GM18907 (cell line): Measurements from ENCODE around the gene C14orf180.

ENCODE experiments used
- ATAC-seq: cut with Tn5 transposase; IDR thresholded peaks from one replicate; pipeline ENCODE4 v1.9.1; 2021; ENCODE audit warnings: mild to moderate bottlenecking, moderate library complexity; ENCODE audit not compliant: unreplicated experiment

The C14orf180 gene

DNA sequence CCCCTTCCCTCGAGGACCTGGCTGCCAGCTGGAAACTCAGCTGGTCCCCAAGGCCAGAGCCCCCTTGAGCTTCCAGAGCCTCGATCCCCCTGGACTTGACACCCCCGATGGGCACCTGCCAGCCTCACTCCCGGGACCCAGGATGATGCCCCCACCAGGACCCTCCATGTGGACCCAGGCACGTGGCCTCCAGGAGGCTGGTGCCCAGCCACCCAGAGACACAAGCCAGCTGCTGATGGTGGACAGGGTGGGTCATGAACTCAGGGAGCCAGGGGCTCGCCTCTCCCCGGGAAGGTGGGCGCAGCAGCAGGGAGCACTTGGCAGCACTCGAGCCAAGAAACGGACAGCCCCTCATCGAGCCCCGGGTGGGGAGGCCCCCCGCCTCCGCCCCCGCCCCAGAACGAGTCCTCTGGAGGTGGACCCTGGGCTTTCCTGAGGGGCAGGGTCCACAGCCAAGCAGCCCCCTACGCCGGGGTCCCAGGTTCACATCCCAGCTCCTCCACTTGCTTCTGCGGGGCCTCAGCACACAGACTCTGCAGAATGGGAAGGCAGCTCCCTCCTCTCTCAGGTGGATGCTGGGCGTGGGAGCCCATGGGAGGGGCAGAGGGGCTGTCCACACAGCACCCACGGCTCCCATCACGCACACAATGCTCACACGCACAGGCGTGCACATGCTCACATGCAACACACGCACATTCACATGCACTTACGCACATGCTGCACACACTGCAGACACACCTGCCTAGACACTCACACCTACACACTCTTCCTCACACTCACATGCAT lies 12.1 kb downstream of the C14orf180 start:
- no peak for ATAC-seq

GRCh38 chr14:104592292-104592672 lies 12.7 kb downstream of the C14orf180 start:
- ATAC-seq, result no peak

GRCh38 chr14:104592785-104593184 lies 13.2 kb downstream of the C14orf180 start:
- ATAC-seq, result no peak

GRCh38 chr14:104593241-104593701 lies 13.7 kb downstream of the C14orf180 start:
- no peak for ATAC-seq

DNA sequence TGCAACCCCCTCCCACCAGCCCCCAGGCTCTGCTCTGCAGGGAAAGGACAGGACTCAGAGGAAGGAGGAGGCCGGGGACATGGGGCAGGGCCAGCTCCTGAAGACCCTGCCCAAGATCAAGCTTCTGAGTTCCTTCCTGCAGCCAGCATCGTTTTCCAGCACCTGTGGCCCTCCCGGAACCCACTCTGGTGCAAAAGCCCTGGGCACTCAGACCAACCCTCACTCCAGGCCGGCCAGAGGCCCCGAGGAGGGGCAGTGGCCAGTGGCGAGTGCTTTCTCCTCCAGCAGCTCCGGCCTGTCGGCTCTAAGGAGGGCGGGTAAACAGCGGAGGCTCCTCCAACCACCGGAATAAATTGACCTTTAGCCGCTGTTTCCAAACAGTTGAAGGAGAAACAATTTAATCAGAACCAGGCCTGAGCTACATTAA lies 14.2 kb downstream of the C14orf180 start:
- no peak for ATAC-seq

DNA sequence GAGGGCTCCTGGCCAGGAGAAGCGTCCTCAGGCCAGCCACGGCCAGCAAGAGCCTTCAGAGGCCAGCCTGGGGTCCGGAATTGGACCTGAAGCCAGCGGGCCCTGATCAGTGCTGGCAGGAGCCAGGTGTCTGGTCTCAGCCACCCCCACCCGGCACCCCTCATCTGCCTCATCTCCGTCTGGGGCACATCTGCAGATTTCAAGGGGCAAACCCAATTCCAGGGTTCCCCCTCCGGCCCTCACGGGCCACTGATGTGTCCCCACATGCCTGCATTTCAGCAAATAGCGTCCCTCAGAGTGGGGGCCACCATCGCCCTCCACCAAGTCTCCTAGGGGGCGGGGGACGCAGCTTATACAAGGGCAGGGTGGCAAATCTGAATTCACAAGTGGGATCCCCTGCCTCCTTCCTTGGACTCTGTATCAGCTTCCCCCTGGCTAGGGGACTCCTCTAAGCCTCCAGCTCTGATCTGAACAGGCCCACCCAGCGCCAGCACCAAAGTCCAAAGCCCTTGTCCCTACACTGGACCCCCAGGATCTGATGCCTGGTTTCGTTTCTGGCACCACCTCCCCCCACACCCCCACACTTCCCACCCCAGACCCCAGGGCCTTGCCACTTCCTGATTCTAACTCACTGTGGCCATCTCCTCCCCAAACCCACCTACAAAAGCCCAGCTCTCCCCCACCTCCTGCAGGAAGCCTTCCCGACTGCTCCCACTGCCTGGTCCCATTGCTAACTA lies 14.9 kb downstream of the C14orf180 start:
- ATAC-seq, result no peak

DNA sequence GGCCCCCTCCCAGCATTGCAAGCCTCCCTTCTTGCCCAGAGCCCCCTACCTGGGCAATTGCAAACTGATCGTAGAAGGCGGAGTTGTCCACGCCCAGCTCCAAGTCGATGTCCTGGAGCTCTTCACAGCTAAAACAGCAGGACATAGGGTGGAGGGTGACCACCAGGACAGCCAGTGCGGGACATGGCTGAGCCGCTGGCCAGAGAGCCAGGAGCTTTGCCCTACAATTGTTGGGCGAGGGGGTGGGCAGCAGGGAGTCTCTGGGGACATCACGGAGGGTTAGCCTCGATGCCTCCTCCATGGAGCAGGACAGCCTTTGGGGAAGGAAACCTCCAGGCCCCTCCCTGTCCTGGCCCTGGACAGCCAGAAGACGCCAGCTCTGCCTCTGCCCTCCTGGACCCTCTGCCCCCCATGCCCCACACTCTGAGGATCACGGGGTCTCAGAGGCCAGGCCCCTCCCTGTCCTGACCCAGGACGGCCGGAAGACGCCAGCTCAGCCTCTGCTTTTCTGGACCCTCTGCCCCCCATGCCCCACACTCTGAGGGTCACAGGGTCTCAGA lies 15.6 kb downstream of the C14orf180 start:
- no peak for ATAC-seq

DNA sequence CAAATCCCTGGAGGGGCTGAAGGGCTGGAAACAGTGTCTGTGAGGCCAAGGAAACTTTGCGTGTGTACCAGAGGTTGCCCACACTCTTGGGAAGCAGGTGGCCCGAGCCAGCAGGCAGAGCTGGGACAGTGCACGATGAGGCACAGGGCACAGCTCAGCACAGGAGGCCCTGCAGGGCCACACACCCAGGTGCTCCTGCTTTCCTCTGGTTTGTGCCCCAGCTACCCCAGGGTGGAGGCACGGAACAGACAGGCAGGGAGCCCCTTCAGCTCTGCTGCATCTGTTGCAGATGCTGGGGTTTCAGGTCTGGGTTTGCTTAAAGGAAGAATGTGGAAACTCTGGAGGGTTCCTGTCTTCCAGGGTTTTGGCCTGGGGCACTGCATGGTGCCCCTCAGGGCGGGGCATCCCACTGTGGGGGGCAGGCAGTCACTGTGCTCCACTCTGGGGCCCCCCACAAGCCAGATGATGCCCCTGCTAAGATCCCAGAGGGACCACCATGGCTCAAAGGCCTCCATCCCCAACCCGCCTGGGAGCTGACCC lies 16.4 kb downstream of the C14orf180 start:
- ATAC-seq, result no peak

GRCh38 chr14:104596451-104596918 lies 16.9 kb downstream of the C14orf180 start:
- ATAC-seq, result no peak

- ATAC-seq, result no peak
These were observed 17.4 kb downstream of the C14orf180 start for GRCh38 chr14:104596927-104597351.

GRCh38 chr14:104597576-104597975 lies 18.0 kb downstream of the C14orf180 start:
- no peak for ATAC-seq

GRCh38 chr14:104598039-104598909 lies 18.7 kb downstream of the C14orf180 start:
- ATAC-seq, result no peak

DNA sequence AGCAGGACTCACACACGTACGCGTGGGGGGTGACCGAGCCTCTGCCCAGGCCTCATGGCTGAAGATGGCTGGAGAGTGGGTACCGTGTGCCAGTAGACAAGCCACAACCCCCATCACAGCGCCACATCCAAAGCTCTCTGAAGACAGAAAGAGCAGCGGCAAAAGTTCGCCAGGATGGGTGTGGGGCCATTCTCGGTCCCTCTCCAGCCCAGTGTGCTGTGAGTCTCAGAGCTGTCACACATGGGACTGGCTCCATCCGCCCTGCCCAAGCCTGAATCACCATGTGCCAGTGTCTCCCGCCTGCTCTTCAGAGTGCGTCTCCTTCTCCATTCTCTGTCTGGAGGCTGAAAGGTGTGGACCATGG lies 19.3 kb downstream of the C14orf180 start:
- ATAC-seq, result no peak

GRCh38 chr14:104599446-104599845 lies 19.9 kb downstream of the C14orf180 start:
- ATAC-seq, result no peak

GRCh38 chr14:104600141-104600643 lies 20.6 kb downstream of the C14orf180 start:
- ATAC-seq, result no peak

DNA sequence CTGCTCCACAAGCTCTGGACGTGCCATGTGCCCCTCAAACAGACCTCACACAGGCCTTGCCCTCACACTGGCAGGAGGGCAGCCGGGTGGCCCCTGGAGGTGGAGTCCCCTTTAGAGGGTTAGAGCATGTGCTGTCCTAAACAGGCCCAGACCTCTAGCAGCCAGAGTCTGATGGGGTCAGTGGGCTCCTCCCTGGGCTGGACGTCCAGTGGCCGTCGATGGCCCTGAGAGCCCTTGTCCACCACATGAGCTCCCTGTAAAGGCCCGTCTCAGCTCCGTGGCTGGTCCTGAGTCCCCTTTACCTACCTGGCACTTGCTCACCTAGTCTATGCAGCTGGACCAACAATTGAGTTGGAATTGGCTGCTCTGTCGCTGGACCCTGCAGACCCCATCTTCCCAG lies 21.2 kb downstream of the C14orf180 start:
- no peak for ATAC-seq

DNA sequence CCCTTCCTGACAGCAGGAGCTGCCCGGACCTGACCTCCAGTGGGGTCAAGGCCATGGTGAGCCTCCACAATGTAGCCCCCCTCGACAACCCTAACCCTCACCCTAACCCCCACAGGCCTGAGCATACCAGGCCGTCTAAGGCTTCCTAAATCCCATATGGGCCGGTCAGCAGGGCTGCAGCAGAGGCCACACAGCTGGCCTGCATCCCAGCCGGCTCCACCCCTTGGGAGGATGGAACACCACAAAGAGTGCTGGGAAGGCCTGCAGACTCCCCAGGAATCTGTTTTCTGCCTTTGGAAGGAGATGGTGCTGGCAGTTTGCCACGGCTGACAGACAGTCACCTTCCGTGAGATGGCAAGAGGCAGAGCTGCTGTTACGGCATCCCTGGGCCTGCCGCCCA lies 22.2 kb downstream of the C14orf180 start:
- ATAC-seq, result no peak

DNA sequence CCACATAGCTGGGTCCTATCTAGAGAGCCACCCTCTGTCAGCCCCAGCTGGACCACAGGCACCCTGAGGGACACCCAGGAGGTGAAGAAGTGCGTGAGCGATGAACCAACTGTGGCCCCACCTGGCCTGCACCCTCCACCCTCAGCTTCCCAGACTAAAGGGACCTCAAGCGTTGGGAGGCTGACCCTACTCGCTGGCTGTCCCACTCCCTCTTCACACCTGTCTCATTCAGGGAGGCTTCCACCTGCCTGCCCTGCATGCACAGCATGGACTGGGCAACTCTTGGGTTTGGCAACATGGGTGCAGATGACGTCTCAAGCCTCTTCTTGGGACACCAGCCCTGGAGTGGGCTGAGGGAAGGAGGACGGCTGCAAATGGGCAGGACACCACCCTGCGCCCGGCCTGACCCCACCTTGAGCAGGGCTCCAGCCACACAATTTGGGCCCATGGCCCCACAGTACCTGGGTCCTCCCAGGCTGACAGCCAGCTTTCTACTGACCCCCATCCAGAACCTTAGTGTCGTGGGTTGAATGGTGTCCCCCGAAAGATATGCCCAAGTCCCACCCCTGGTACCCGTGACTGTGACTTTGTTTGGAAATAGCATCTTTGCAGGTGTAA lies 22.9 kb downstream of the C14orf180 start:
- ATAC-seq, result no peak

DNA sequence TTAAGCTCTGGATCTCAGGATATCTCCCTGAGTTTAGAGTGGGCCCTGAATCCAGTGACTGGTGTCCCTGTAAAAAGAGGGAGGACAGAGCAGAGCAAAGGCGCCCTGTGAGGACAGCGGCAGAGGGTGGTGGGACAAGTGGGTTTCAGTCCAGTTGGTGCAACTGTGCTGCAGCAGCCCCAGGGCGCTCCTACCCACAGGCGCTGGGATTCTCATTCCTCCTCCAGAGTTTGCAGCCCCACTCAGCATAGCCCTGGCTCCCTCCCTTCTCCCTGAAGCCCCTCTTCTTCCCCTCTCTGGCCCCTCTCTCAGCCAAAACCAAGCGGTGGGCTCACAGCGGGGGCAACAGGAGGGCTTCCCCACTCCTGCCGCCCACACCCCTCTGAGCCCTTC lies 23.4 kb downstream of the C14orf180 start:
- no peak for ATAC-seq
